ENCODE results near the gene ADCYAP1. TPM values are rescaled to one million over a fixed set of nuclear protein-coding genes. Genes with fewer than 3 reads are reported as not detected.
"Not testable (repeated sequence)": the region's sequence is repeated elsewhere in the genome, so short reads cannot be mapped to it uniquely, and the experiment has no call there.

Gene ADCYAP1
- total and polyA plus RNA-seq, 2 donors (not counting 1 experiment from before 2014, with no cell fraction given): not detected

DNA sequence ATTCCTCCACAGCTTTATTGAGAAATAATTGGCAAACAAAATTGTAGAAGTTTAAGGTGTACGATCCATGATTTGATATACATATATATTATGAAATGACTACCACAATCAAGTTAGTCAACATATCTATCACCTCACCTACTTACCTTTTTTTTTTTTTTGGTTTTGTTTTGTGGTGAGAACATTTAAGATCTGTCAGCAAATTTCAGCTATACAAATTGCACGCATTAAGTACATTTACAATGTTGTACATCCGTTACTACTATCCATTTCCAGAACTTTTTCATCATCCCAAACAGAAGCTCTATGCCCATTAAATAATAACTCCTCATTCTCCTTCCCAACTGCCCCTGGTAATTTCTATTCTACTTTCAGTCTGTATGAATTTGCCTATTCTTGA is 37.4 kb upstream of the ADCYAP1 start:
- H3K27ac ChIP-seq (ENCODE audit: insufficient read depth, low read length): no peak overlapping the region
- no peaks in the 10 kb centered on the region for H3K9me3 ChIP-seq (ENCODE audit: control insufficient read depth, insufficient read depth, low read depth, low read length)
- H3K36me3 ChIP-seq (ENCODE audit: control insufficient read depth, insufficient read depth, low read length): no peaks in the 10 kb centered on the region
- no peak overlapping the region for H3K9ac ChIP-seq (ENCODE audit: insufficient read depth, low read length)
- peaks cover 2% of the 10 kb centered on the region for H3K27me3 ChIP-seq (ENCODE audit: control insufficient read depth, insufficient read depth, low read length)
- no peak overlapping the region for H3K4me3 ChIP-seq (replicated peaks in 1 of 4; ENCODE audit: control extremely low read depth in 1 of 4, insufficient read depth in 1 of 4, low read depth in 3 of 4, low read length in 4 of 4)
- H4K20me1 ChIP-seq (ENCODE audit: control insufficient read depth, extremely low read depth, insufficient read depth, low read length): no peaks in the 10 kb centered on the region
- H2AFZ ChIP-seq (ENCODE audit: low read length): no peak overlapping the region
- H3K4me1 ChIP-seq (ENCODE audit: control insufficient read depth, extremely low read depth, insufficient read depth, low read length): no peaks in the 10 kb centered on the region
- DNase-seq (ENCODE audit: low read depth in 2 of 2): no peak
- no peaks in the 10 kb centered on the region for H3K79me2 ChIP-seq (ENCODE audit: control insufficient read depth, insufficient read depth, low read length)
- no peak overlapping the region for H3K4me2 ChIP-seq (ENCODE audit: extremely low read depth, insufficient read depth, low read length)
- TF ChIP-seq, protein P1, sequence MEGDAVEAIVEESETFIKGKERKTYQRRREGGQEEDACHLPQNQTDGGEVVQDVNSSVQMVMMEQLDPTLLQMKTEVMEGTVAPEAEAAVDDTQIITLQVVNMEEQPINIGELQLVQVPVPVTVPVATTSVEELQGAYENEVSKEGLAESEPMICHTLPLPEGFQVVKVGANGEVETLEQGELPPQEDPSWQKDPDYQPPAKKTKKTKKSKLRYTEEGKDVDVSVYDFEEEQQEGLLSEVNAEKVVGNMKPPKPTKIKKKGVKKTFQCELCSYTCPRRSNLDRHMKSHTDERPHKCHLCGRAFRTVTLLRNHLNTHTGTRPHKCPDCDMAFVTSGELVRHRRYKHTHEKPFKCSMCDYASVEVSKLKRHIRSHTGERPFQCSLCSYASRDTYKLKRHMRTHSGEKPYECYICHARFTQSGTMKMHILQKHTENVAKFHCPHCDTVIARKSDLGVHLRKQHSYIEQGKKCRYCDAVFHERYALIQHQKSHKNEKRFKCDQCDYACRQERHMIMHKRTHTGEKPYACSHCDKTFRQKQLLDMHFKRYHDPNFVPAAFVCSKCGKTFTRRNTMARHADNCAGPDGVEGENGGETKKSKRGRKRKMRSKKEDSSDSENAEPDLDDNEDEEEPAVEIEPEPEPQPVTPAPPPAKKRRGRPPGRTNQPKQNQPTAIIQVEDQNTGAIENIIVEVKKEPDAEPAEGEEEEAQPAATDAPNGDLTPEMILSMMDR (conservative IDR thresholded peaks at IDR 0.05 in 1 of 2, IDR thresholded peaks at IDR 0.05 in 1 of 2; ENCODE audit: low read depth in 1 of 2, low read length in 2 of 2): no peak
- no peak for TF ChIP-seq EZH2 (IDR thresholded peaks at IDR 0.05; ENCODE audit: low read length, missing control alignments)

DNA sequence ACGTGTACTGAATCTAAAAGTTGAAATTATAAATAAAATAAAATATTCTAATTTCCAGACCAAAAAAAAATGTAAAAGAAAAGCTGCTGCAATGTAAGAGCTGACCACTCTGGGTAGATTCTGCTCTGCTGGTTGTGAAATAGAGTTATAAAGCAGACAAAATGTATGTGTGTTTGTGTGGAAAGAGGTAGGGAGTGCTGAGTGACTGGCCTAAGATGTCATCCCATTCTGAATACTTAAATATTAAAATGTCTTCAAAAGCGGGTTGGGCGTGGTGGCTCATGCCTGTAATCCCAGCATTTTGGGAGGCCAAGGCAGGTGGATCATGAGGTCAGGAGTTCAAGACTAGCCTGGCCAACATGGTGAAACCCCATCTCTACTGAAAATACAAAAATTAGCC is 31.2 kb upstream of the ADCYAP1 start:
- H3K9me3 ChIP-seq (ENCODE audit: control insufficient read depth, insufficient read depth, low read depth, low read length): not testable (repeated sequence)

DNA sequence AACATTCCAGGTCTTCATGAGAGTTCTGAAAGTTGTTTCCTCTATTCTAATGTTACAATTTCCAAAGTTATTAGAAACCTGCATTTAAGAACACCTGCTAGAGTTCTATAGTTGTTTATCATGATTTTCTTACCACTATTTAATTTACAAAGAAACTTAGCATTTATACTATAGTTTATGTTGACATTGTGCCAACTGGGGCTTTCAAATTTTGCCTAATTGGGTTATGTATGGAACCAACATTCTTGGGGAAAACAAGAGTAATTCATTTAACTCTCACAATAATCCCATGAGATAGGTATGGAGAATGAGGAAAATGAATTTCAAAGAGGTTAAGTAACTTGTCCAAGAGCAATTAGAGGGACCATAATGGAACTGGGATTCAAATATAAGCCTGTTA is 28.8 kb upstream of the ADCYAP1 start:
- Histone ChIP-seq H3K4me3 (replicated peaks in 1 of 4; ENCODE audit: control extremely low read depth in 1 of 4, insufficient read depth in 1 of 4, low read depth in 3 of 4, low read length in 4 of 4) (no peak overlapping the region), H3K79me2 (ENCODE audit: control insufficient read depth, insufficient read depth, low read length) (no peaks in the 10 kb centered on the region), H3K27ac (ENCODE audit: insufficient read depth, low read length) (no peak overlapping the region), H3K9me3 (ENCODE audit: control insufficient read depth, insufficient read depth, low read depth, low read length) (no peaks in the 10 kb centered on the region), H3K27me3 (ENCODE audit: control insufficient read depth, insufficient read depth, low read length) (no peaks in the 10 kb centered on the region), H3K4me1 (ENCODE audit: control insufficient read depth, extremely low read depth, insufficient read depth, low read length) (no peaks in the 10 kb centered on the region), H3K4me2 (ENCODE audit: extremely low read depth, insufficient read depth, low read length) (no peak overlapping the region), H3K9ac (ENCODE audit: insufficient read depth, low read length) (no peak overlapping the region), H4K20me1 (ENCODE audit: control insufficient read depth, extremely low read depth, insufficient read depth, low read length) (no peaks in the 10 kb centered on the region), H2AFZ (ENCODE audit: low read length) (no peak overlapping the region), H3K36me3 (ENCODE audit: control insufficient read depth, insufficient read depth, low read length) (no peaks in the 10 kb centered on the region)
- DNase-seq (ENCODE audit: low read depth in 2 of 2): no peak
- no peak for TF ChIP-seq EZH2 (IDR thresholded peaks at IDR 0.05; ENCODE audit: low read length, missing control alignments)
- TF ChIP-seq, protein P1 (conservative IDR thresholded peaks at IDR 0.05 in 1 of 2, IDR thresholded peaks at IDR 0.05 in 1 of 2; ENCODE audit: low read depth in 1 of 2, low read length in 2 of 2): no peak

More for the DNA sequence above, 31.2 kb upstream of the ADCYAP1 start:
- H3K4me3 ChIP-seq (replicated peaks in 1 of 4; ENCODE audit: control extremely low read depth in 1 of 4, insufficient read depth in 1 of 4, low read depth in 3 of 4, low read length in 4 of 4); DNase-seq (ENCODE audit: low read depth in 2 of 2); H3K36me3 ChIP-seq (ENCODE audit: control insufficient read depth, insufficient read depth, low read length); H3K4me1 ChIP-seq (ENCODE audit: control insufficient read depth, extremely low read depth, insufficient read depth, low read length); H4K20me1 ChIP-seq (ENCODE audit: control insufficient read depth, extremely low read depth, insufficient read depth, low read length); H3K27me3 ChIP-seq (ENCODE audit: control insufficient read depth, insufficient read depth, low read length); H3K79me2 ChIP-seq (ENCODE audit: control insufficient read depth, insufficient read depth, low read length); H3K9ac ChIP-seq (ENCODE audit: insufficient read depth, low read length); H3K27ac ChIP-seq (ENCODE audit: insufficient read depth, low read length); H3K4me2 ChIP-seq (ENCODE audit: extremely low read depth, insufficient read depth, low read length); H2AFZ ChIP-seq (ENCODE audit: low read length): not testable (repeated sequence)

Data from fibroblast of lung (primary cell).